ENCODE measurements around the gene PCBP3.

GRCh38 chr21:45932922-45933502 is 289.5 kb downstream of the PCBP3 start:
- no peak for TF ChIP-seq CTCF (IDR thresholded peaks at IDR 0.05)
- TF ChIP-seq POLR2A (IDR thresholded peaks at IDR 0.05) = no peak

All from right lobe of liver (tissue), 4 donors.